H1 (cell line): Measurements from ENCODE around the gene ACTA2.

Source experiments
- CREB1 ChIP-seq: IDR thresholded peaks from 2 replicates; pipeline ENCODE4 v1.6.1; 2012; ENCODE audit warnings: inconsistent platforms
- CTCF ChIP-seq, 3 experiments: IDR thresholded peaks; 1 replicate in 2 of 3; 2 replicates in 1 of 3; pipeline versions ENCODE4 v1.5.1 to v1.6.1; 2011; ENCODE audit warnings: low read length in 3 of 3, mild to moderate bottlenecking in 3 of 3, inconsistent platforms in 2 of 3, low read depth in 1 of 3, moderate library complexity in 1 of 3; ENCODE audit not compliant: insufficient read depth in 1 of 3; ENCODE audit errors: control extremely low read depth in 1 of 3
- EZH2 ChIP-seq: fragments of 200-600 bp; sonication (generic); IDR thresholded peaks from 2 replicates; pipeline ENCODE4 v1.7.1; 2012; ENCODE audit warnings: low read depth, mild to moderate bottlenecking, moderate library complexity, low read length, inconsistent platforms; ENCODE audit not compliant: severe bottlenecking
- NANOG ChIP-seq: IDR thresholded peaks from 2 replicates; pipeline ENCODE4 v1.6.1; 2011; ENCODE audit warnings: low read length, low read depth, mild to moderate bottlenecking, inconsistent platforms; ENCODE audit not compliant: insufficient read depth, poor library complexity, severe bottlenecking
- POLR2A ChIP-seq, 2 experiments: IDR thresholded peaks; 1 replicate in 1 of 2; 2 replicates in 1 of 2; pipeline ENCODE4 v1.6.1; 2011; ENCODE audit warnings: low read depth in 2 of 2, low read length in 2 of 2, mild to moderate bottlenecking in 2 of 2; ENCODE audit errors: control extremely low read depth in 1 of 2
- POLR2AphosphoS5 ChIP-seq: IDR thresholded peaks from 2 replicates; pipeline ENCODE4 v1.6.1; 2011; ENCODE audit warnings: low read depth, low read length
- RBBP5 ChIP-seq: IDR thresholded peaks from 2 replicates; pipeline ENCODE4 v1.7.1; 2012; ENCODE audit warnings: low read depth, mild to moderate bottlenecking, inconsistent platforms, low read length, moderate library complexity, borderline replicate concordance
- RXRA ChIP-seq: IDR thresholded peaks from 2 replicates; pipeline ENCODE4 v1.6.1; 2011; ENCODE audit warnings: low read depth, mild to moderate bottlenecking, low read length, moderate library complexity; ENCODE audit not compliant: insufficient read depth
- SP1 ChIP-seq: IDR thresholded peaks from 2 replicates; pipeline ENCODE4 v1.6.1; 2011; ENCODE audit warnings: low read depth, low read length
- SP4 ChIP-seq: IDR thresholded peaks from 2 replicates; pipeline ENCODE4 v1.6.1; 2012; ENCODE audit warnings: low read length, inconsistent platforms
- TAF1 ChIP-seq: IDR thresholded peaks from 2 replicates; pipeline ENCODE4 v1.6.1; 2011; ENCODE audit warnings: mild to moderate bottlenecking, low read depth, low read length

GRCh38 chr10:88957381-88957780, 4.8 kb upstream of the ACTA2 start:
- TF ChIP-seq CREB1 (no peak), CTCF (IDR thresholded peaks at IDR 0.05; ENCODE audit: control extremely low read depth in 1 of 3, insufficient read depth in 1 of 3, low read depth in 1 of 3, low read length in 3 of 3) (no peak), POLR2A (IDR thresholded peaks at IDR 0.05; ENCODE audit: control extremely low read depth in 1 of 2, low read depth in 2 of 2, low read length in 2 of 2) (no peak), EZH2 (no peak), SP1 (no peak), TAF1 (no peak), SP4 (no peak), NANOG (no peak), POLR2AphosphoS5 (no peak), RBBP5 (no peak), RXRA (no peak)
